ENCODE data around the gene CCDC177. TPM values are rescaled to one million over a fixed set of nuclear protein-coding genes. Genes with fewer than 3 reads are reported as not detected.

CCDC177 gene
- total RNA-seq, 1 donor from 2014 or later: 3.4 TPM

GRCh38 chr14:69586404-69586803 lies 11.7 kb upstream of the CCDC177 start:
- H3K27ac Mint-ChIP-seq: no peak overlapping the region
- TF ChIP-seq CTCF (conservative IDR thresholded peaks at IDR 0.05): no peak
- H3K4me3 Mint-ChIP-seq: no peak overlapping the region
- no peaks in the 10 kb centered on the region for H3K9me3 Mint-ChIP-seq
- H3K27me3 Mint-ChIP-seq: no peaks in the 10 kb centered on the region
- no peaks in the 10 kb centered on the region for H3K4me1 Mint-ChIP-seq (ENCODE audit: unreplicated experiment)
- DNase-seq (ENCODE audit: extremely low spot score, unreplicated experiment): no peak
- H3K36me3 Mint-ChIP-seq: no peaks in the 10 kb centered on the region

GRCh38 chr14:69584389-69584788 lies 9.7 kb upstream of the CCDC177 start:
- Mint-ChIP-seq H3K4me1 (ENCODE audit: unreplicated experiment) (peaks cover 4% of the 10 kb centered on the region), H3K27ac (no peak overlapping the region), H3K36me3 (no peaks in the 10 kb centered on the region), H3K9me3 (no peaks in the 10 kb centered on the region), H3K27me3 (peaks cover 4% of the 10 kb centered on the region), H3K4me3 (no peak overlapping the region)
- TF ChIP-seq CTCF (conservative IDR thresholded peaks at IDR 0.05): no peak
- no peak for DNase-seq (ENCODE audit: extremely low spot score, unreplicated experiment)

- peaks cover 4% of the 10 kb centered on the region for H3K27me3 Mint-ChIP-seq
- H3K36me3 Mint-ChIP-seq: no peaks in the 10 kb centered on the region
- no peak overlapping the region for H3K4me3 Mint-ChIP-seq
- TF ChIP-seq CTCF (conservative IDR thresholded peaks at IDR 0.05): no peak
- peaks cover 4% of the 10 kb centered on the region for H3K4me1 Mint-ChIP-seq (ENCODE audit: unreplicated experiment)
- H3K27ac Mint-ChIP-seq: no peak overlapping the region
- H3K9me3 Mint-ChIP-seq: no peaks in the 10 kb centered on the region
- no peak for DNase-seq (ENCODE audit: extremely low spot score, unreplicated experiment)
Observed at GRCh38 chr14:69582829-69583228, 8.2 kb upstream of the CCDC177 start.

GRCh38 chr14:69582212-69582611 lies 7.5 kb upstream of the CCDC177 start:
- H3K4me1 Mint-ChIP-seq (ENCODE audit: unreplicated experiment): peaks cover 4% of the 10 kb centered on the region
- DNase-seq (ENCODE audit: extremely low spot score, unreplicated experiment): no peak
- H3K27me3 Mint-ChIP-seq: peaks cover 4% of the 10 kb centered on the region
- H3K4me3 Mint-ChIP-seq: no peak overlapping the region
- no peak for TF ChIP-seq CTCF (conservative IDR thresholded peaks at IDR 0.05)
- H3K9me3 Mint-ChIP-seq: no peaks in the 10 kb centered on the region
- H3K27ac Mint-ChIP-seq: no peak overlapping the region
- H3K36me3 Mint-ChIP-seq: no peaks in the 10 kb centered on the region

GRCh38 chr14:69581316-69581935 lies 6.8 kb upstream of the CCDC177 start:
- peaks cover 8% of the 10 kb centered on the region for H3K27me3 Mint-ChIP-seq
- TF ChIP-seq CTCF (conservative IDR thresholded peaks at IDR 0.05): no peak
- no peak for DNase-seq (ENCODE audit: extremely low spot score, unreplicated experiment)
- H3K4me3 Mint-ChIP-seq: no peak overlapping the region
- H3K36me3 Mint-ChIP-seq: no peaks in the 10 kb centered on the region
- peaks cover 4% of the 10 kb centered on the region for H3K4me1 Mint-ChIP-seq (ENCODE audit: unreplicated experiment)
- H3K27ac Mint-ChIP-seq: no peak overlapping the region
- no peaks in the 10 kb centered on the region for H3K9me3 Mint-ChIP-seq

Data from type B pancreatic cell (in vitro differentiated cells).